ENCODE data around the gene NUDT14.

DNA sequence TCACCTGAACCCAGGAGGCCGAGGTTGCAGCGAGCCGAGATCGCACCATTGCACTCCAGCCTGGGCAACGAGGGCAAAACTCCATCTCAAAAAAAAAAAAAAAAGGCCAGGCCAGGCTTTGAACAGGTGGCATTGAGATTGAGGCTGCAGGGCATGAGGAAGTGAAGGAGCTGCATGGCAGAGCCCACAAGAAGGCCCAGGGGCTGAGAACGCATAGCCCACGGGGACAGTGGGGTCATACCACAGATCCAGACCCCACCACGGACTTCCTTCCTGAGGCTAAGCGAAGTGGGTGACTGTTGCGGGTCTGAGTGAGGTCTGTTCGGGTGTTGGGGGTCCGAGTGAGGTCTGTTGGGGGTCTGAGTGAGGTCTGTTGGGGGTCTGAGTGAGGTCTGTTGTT lies 20.3 kb downstream of the NUDT14 start:
- TF ChIP-seq, protein P1, sequence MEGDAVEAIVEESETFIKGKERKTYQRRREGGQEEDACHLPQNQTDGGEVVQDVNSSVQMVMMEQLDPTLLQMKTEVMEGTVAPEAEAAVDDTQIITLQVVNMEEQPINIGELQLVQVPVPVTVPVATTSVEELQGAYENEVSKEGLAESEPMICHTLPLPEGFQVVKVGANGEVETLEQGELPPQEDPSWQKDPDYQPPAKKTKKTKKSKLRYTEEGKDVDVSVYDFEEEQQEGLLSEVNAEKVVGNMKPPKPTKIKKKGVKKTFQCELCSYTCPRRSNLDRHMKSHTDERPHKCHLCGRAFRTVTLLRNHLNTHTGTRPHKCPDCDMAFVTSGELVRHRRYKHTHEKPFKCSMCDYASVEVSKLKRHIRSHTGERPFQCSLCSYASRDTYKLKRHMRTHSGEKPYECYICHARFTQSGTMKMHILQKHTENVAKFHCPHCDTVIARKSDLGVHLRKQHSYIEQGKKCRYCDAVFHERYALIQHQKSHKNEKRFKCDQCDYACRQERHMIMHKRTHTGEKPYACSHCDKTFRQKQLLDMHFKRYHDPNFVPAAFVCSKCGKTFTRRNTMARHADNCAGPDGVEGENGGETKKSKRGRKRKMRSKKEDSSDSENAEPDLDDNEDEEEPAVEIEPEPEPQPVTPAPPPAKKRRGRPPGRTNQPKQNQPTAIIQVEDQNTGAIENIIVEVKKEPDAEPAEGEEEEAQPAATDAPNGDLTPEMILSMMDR (IDR thresholded peaks at IDR 0.05), result no peak
- TF ChIP-seq POLR2A (IDR thresholded peaks at IDR 0.05), result no peak
